Measurements from ENCODE around the gene TNIK.

Gene TNIK

DNA sequence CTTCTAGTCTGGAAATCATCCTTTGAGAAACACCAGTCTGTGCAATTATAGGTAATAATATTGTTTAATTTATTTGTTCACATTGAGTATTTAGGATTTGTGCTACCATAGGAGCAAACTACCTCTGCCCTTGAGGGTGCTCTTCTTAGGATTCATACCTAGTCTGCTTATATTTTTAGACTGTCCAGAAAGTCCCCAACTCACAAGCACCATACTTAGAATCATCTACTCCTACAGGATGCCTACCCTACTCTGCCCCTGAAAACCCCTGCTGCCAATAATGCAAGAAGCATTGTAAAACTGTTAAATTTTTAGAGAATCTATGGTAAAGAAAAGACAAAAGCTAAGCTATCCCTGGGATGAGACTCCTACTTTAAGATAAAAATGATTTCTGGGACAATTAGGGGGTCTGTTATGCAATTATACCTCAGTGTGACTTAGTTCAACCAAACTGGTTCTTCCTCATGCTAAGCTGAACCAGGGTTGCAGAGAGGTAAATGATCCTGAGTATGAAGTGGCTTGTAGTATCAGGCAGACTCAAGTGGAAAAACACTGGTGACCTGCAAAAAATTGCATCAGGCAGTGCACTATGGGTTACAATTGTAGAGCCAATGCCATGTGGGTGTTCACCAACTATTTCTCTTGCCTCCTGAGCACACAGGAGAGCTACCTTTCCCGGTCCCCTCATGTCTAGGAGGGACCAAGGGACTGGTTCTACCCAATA is 133.3 kb downstream of the TNIK start:
- ATAC-seq (ENCODE audit: low read depth) (no peak), DNase-seq (ENCODE audit: low spot score) (no peak)
- H3K4me1 ChIP-seq (ENCODE audit: insufficient read depth, poor library complexity, severe bottlenecking), result peaks cover 3% of the 10 kb centered on the region
- TF ChIP-seq, protein P1, sequence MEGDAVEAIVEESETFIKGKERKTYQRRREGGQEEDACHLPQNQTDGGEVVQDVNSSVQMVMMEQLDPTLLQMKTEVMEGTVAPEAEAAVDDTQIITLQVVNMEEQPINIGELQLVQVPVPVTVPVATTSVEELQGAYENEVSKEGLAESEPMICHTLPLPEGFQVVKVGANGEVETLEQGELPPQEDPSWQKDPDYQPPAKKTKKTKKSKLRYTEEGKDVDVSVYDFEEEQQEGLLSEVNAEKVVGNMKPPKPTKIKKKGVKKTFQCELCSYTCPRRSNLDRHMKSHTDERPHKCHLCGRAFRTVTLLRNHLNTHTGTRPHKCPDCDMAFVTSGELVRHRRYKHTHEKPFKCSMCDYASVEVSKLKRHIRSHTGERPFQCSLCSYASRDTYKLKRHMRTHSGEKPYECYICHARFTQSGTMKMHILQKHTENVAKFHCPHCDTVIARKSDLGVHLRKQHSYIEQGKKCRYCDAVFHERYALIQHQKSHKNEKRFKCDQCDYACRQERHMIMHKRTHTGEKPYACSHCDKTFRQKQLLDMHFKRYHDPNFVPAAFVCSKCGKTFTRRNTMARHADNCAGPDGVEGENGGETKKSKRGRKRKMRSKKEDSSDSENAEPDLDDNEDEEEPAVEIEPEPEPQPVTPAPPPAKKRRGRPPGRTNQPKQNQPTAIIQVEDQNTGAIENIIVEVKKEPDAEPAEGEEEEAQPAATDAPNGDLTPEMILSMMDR (IDR thresholded peaks at IDR 0.05; ENCODE audit: poor library complexity, severe bottlenecking), result no peak
- H3K27ac ChIP-seq (ENCODE audit: poor library complexity, severe bottlenecking), result no peak overlapping the region
- no peak overlapping the region for H3K4me3 ChIP-seq (ENCODE audit: severe bottlenecking)
- H3K9me3 ChIP-seq (ENCODE audit: severe bottlenecking), result no peaks in the 10 kb centered on the region
- H3K36me3 ChIP-seq (ENCODE audit: low read depth), result no peaks in the 10 kb centered on the region
- H3K27me3 ChIP-seq (ENCODE audit: insufficient read depth, poor library complexity, severe bottlenecking), result no peaks in the 10 kb centered on the region

DNA sequence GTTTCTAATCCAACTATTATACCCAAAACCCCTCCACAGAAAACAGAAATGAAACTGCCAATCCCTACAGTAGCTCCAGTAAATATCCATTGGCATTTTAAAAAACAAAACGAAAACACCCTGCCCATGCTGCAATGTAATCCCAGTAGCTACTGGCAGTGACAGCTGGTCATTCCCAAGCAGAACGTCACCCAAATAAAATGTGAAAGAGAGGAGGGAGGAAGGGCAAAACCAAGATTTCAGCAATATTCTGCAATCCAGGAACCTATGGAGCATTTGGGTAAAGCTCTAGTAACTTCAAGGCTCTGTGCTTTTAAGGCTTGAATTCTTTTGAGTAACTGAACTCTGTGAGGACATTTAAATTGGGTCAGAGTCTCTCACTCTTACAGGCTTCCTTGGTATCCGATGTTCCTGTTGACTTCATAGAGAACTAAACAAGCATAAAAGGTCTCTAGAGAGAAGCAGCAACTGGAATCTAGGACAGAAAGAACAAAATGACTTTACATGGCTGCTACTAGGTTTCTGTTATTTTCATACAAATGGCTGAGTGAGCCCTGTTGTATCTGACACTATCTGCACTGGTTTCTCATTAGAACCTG is 136.2 kb downstream of the TNIK start:
- ATAC-seq (ENCODE audit: low read depth) (no peak), DNase-seq (ENCODE audit: low spot score) (no peak)
- peaks cover 3% of the 10 kb centered on the region for H3K4me1 ChIP-seq (ENCODE audit: insufficient read depth, poor library complexity, severe bottlenecking)
- H3K27ac ChIP-seq (ENCODE audit: poor library complexity, severe bottlenecking), result no peak overlapping the region
- H3K36me3 ChIP-seq (ENCODE audit: low read depth), result no peaks in the 10 kb centered on the region
- no peaks in the 10 kb centered on the region for H3K27me3 ChIP-seq (ENCODE audit: insufficient read depth, poor library complexity, severe bottlenecking)
- no peaks in the 10 kb centered on the region for H3K9me3 ChIP-seq (ENCODE audit: severe bottlenecking)
- TF ChIP-seq, protein P1 (IDR thresholded peaks at IDR 0.05; ENCODE audit: poor library complexity, severe bottlenecking), result no peak
- H3K4me3 ChIP-seq (ENCODE audit: severe bottlenecking), result no peak overlapping the region

DNA sequence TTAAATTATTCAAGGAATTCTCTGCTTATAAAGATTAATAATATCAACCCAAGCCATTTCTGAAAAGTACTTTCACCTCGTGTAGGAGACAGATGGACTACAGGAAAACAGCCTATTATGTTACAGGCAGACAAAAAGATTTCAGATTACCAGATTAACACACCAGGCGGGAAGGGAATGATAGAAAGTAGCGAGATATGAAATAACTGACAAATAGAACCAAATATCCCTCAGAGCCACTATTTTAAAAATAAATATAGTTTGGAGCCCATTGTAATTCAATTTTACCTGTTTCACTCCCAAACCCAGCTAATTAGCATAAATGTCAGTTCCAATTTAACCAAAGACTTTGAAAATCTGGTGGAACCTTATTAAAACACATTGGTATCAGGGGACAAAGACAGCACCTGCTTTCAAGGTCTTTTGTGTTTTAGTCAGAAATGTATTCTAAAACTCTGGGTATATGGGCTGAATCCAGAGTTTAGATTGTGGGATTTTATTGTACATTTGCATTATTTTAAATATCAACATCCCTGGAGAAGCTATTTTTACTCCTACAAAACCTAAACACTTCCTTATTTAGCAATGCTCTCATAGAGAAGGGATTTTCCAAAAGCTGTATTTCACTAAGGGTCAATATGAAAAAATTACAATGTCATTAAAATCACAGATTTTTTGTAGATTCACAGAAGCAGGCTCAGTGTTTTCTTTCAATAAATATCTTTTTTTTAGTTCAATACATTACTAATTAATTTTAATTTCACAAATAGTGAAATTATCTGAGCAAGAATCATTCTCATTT is 138.4 kb downstream of the TNIK start:
- TF ChIP-seq, protein P1 (IDR thresholded peaks at IDR 0.05; ENCODE audit: poor library complexity, severe bottlenecking), result no peak
- Histone ChIP-seq H3K36me3 (ENCODE audit: low read depth) (no peaks in the 10 kb centered on the region), H3K27ac (ENCODE audit: poor library complexity, severe bottlenecking) (no peak overlapping the region), H3K27me3 (ENCODE audit: insufficient read depth, poor library complexity, severe bottlenecking) (no peaks in the 10 kb centered on the region), H3K4me1 (ENCODE audit: insufficient read depth, poor library complexity, severe bottlenecking) (no peaks in the 10 kb centered on the region), H3K9me3 (ENCODE audit: severe bottlenecking) (no peaks in the 10 kb centered on the region), H3K4me3 (ENCODE audit: severe bottlenecking) (no peak overlapping the region)
- no peak for DNase-seq (ENCODE audit: low spot score)
- ATAC-seq (ENCODE audit: low read depth), result no peak

DNA sequence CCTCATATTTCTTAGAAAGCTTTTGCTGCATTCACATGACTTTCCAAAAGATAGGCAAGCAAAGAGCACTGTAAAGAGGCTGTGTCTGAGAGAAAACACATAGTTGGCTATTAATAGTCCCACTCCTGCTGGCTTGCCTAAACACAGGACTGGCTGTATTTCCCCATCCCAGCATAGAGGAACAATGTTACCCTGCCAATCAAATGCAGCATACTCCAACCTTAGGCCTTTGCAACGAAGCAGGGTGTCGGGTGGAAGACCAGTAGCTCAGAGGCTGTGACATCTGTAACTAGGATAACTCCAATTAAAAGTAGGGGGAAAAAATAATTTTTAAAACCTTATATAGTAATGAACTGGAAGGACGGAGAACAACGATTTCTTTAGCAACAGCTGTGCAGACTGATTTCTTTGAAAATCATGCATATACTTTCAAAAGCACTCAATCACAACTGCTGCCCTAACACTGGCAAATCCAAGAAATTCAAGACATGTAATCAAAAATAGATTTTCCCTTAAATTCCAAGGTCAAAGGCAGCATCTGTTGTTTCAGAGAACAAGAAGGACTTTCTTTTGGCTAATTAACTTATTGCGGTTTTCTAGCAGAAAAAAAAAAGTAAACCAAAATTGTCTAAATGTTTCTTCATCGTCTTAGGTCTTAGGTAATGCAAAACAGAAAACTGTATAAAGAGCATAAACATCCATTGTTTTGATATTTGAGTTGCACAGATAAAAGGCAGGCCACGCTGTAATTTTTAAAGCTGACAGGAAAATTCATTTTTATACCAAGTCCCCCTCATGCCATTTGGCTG is 139.3 kb downstream of the TNIK start:
- Histone ChIP-seq H3K27ac (ENCODE audit: poor library complexity, severe bottlenecking) (no peak overlapping the region), H3K9me3 (ENCODE audit: severe bottlenecking) (no peaks in the 10 kb centered on the region), H3K27me3 (ENCODE audit: insufficient read depth, poor library complexity, severe bottlenecking) (no peaks in the 10 kb centered on the region), H3K4me1 (ENCODE audit: insufficient read depth, poor library complexity, severe bottlenecking) (no peaks in the 10 kb centered on the region), H3K36me3 (ENCODE audit: low read depth) (no peaks in the 10 kb centered on the region), H3K4me3 (ENCODE audit: severe bottlenecking) (no peak overlapping the region)
- TF ChIP-seq, protein P1 (IDR thresholded peaks at IDR 0.05; ENCODE audit: poor library complexity, severe bottlenecking), result no peak
- ATAC-seq (ENCODE audit: low read depth), result no peak
- no peak for DNase-seq (ENCODE audit: low spot score)

Measured in RWPE2 (cell line).